H1 (cell line): ENCODE measurements around the gene UCP1. TPM values are rescaled to one million over a fixed set of nuclear protein-coding genes. Genes with fewer than 3 reads are reported as not detected.
A peak's percentile ranks its signal among the peaks of the same experiment; 100 is the strongest.

ENCODE experiments used
- CTCF ChIA-PET: fragments of 300-600 bp; sonication (Branson Sonifier 250); formaldehyde crosslinking; loops from one replicate; lab custom pipeline; 2021; ENCODE audit not compliant: partially characterized antibody; lab: Charles Lee
- POLR2A ChIA-PET: fragments of 300-600 bp; sonication (Branson Sonifier 250); formaldehyde crosslinking; loops from one replicate; lab custom pipeline; 2021; ENCODE audit warnings: inconsistent platforms; ENCODE audit not compliant: partially characterized antibody; lab: Charles Lee
- DNase-seq, 2 experiments: peaks; one replicate each; pipeline versions ENCODE4 v3.0.0 to v3.0.0-alpha.2; 2010 to 2022; ENCODE audit warnings: low spot score in 2 of 2, low read depth in 1 of 2, mixed read lengths in 1 of 2
- FAIRE-seq: peaks from 2 replicates; lab custom pipeline; 2011; peaks lifted over from hg19 to GRCh38; lab: Jason Lieb, UNC
- H2AFZ ChIP-seq: 2 replicates; pipeline ENCODE4 v1.8.1; 2012; ENCODE audit warnings: low read length, inconsistent platforms
- H2AK5ac ChIP-seq: 2 replicates; pipeline ENCODE4 v1.6.1; 2013; ENCODE audit warnings: low read depth, low read length
- H2BK120ac ChIP-seq: replicated peaks from 2 replicates; pipeline ENCODE3; 2013; ENCODE audit warnings: low read depth, low read length, inconsistent platforms
- H2BK12ac ChIP-seq: 2 replicates; pipeline ENCODE4 v1.6.1; 2013; ENCODE audit warnings: low read depth, low read length
- H2BK15ac ChIP-seq: 2 replicates; pipeline ENCODE4 v1.6.1; 2013; ENCODE audit warnings: low read length
- H2BK20ac ChIP-seq: 2 replicates; pipeline ENCODE4 v1.6.1; 2013; ENCODE audit warnings: low read length
- H2BK5ac ChIP-seq: 2 replicates; pipeline ENCODE4 v1.6.1; 2013; ENCODE audit warnings: low read depth, low read length
- H3K14ac ChIP-seq: 2 replicates; pipeline ENCODE4 v1.6.1; 2013; ENCODE audit warnings: inconsistent platforms; ENCODE audit not compliant: insufficient read length
- H3K18ac ChIP-seq: 2 replicates; pipeline ENCODE4 v1.6.1; 2013; ENCODE audit warnings: low read length; ENCODE audit errors: extremely low read depth
- H3K23ac ChIP-seq: 2 replicates; pipeline ENCODE4 v1.6.1; 2013; ENCODE audit warnings: inconsistent platforms; ENCODE audit not compliant: insufficient read length
- H3K23me2 ChIP-seq: 2 replicates; pipeline ENCODE4 v1.6.1; 2013; ENCODE audit warnings: low read depth, low read length
- H3K27ac ChIP-seq: 2 replicates; pipeline ENCODE4 v1.6.1; 2011; ENCODE audit warnings: low read depth, low read length, inconsistent platforms
- H3K27me3 ChIP-seq, 4 experiments: replicated peaks in 1 of 4; 1 replicate in 1 of 4; 2 replicates in 3 of 4; pipeline versions ENCODE4 v1.6.1 to v1.8.1; 2011 to 2013; ENCODE audit warnings: low read length in 3 of 4, mild to moderate bottlenecking in 3 of 4, inconsistent platforms in 2 of 4, mixed read lengths in 2 of 4, moderate library complexity in 1 of 4; ENCODE audit not compliant: control insufficient read depth in 3 of 4, insufficient read depth in 3 of 4; ENCODE audit errors: extremely low read depth in 1 of 4
- H3K36me3 ChIP-seq, 4 experiments: 2 replicates each; pipeline versions ENCODE4 v1.6.1 to v1.8.1; 2011 to 2013; ENCODE audit warnings: mild to moderate bottlenecking in 4 of 4, low read length in 3 of 4, moderate library complexity in 2 of 4, control low read depth in 1 of 4, inconsistent platforms in 1 of 4; ENCODE audit not compliant: insufficient read depth in 4 of 4, control insufficient read depth in 2 of 4
- H3K4ac ChIP-seq: replicated peaks from 2 replicates; pipeline ENCODE3; 2013; ENCODE audit warnings: low read length, low read depth, mixed read lengths, inconsistent platforms; ENCODE audit not compliant: insufficient read length
- H3K4me1 ChIP-seq, 4 experiments: replicated peaks in 1 of 4; 1 replicate in 1 of 4; 2 replicates in 3 of 4; pipeline versions ENCODE4 v1.6.1 to v1.8.1; 2011 to 2013; ENCODE audit warnings: low read length in 3 of 4, inconsistent platforms in 2 of 4, mixed read lengths in 1 of 4; ENCODE audit not compliant: insufficient read depth in 4 of 4, control insufficient read depth in 3 of 4
- H3K4me2 ChIP-seq, 2 experiments: 2 replicates each; pipeline versions ENCODE4 v1.6.1 to v1.8.1; 2011 to 2013; ENCODE audit warnings: low read depth in 2 of 2, low read length in 2 of 2, control low read depth in 1 of 2, inconsistent platforms in 1 of 2, mild to moderate bottlenecking in 1 of 2; ENCODE audit not compliant: insufficient read depth in 1 of 2
- H3K4me3 ChIP-seq, 4 experiments: fragments of 200-600, 300-600 bp in 1 of 4; sonication (generic), shearing (Covaris generic), sonication (Bioruptor Twin) in 1 of 4; 2 replicates each; pipeline versions ENCODE4 v1.5.1 to v1.8.1; 2011 to 2016; ENCODE audit warnings: low read length in 4 of 4, low read depth in 3 of 4, control low read depth in 2 of 4, inconsistent platforms in 2 of 4, mild to moderate bottlenecking in 2 of 4, mixed read lengths in 1 of 4, moderate library complexity in 1 of 4; ENCODE audit not compliant: insufficient read depth in 2 of 4; ENCODE audit errors: extremely low read depth in 1 of 4
- H3K56ac ChIP-seq: replicated peaks from 2 replicates; pipeline ENCODE3; 2013; ENCODE audit warnings: low read depth, mild to moderate bottlenecking, mixed read lengths, low read length, inconsistent platforms; ENCODE audit not compliant: insufficient read length
- H3K79me1 ChIP-seq: 2 replicates; pipeline ENCODE4 v1.6.1; 2013; ENCODE audit warnings: low read depth, low read length, control low read depth
- H3K79me2 ChIP-seq, 2 experiments: 2 replicates each; pipeline versions ENCODE4 v1.6.1 to v1.8.1; 2012 to 2013; ENCODE audit warnings: low read length in 2 of 2, mild to moderate bottlenecking in 2 of 2, inconsistent platforms in 1 of 2; ENCODE audit not compliant: insufficient read depth in 2 of 2, control insufficient read depth in 1 of 2
- H3K9ac ChIP-seq, 4 experiments: replicated peaks in 1 of 4; 1 replicate in 1 of 4; 2 replicates in 3 of 4; pipeline versions ENCODE4 v1.6.1 to v1.8.1; 2011 to 2013; ENCODE audit warnings: low read depth in 3 of 4, low read length in 3 of 4, control low read depth in 2 of 4, mild to moderate bottlenecking in 2 of 4, moderate library complexity in 2 of 4, inconsistent platforms in 1 of 4; ENCODE audit errors: extremely low read depth in 1 of 4
- H3K9me3 ChIP-seq, 2 experiments: 2 replicates each; pipeline versions ENCODE4 v1.6.1 to v1.8.1; 2012 to 2013; ENCODE audit warnings: mild to moderate bottlenecking in 2 of 2, moderate library complexity in 2 of 2, control low read depth in 1 of 2, inconsistent platforms in 1 of 2, low read depth in 1 of 2, low read length in 1 of 2, mixed read lengths in 1 of 2; ENCODE audit not compliant: insufficient read depth in 2 of 2
- H4K20me1 ChIP-seq, 2 experiments: replicated peaks in 1 of 2; 2 replicates each; pipeline versions ENCODE3 to v1.8.1; 2011 to 2013; ENCODE audit warnings: inconsistent platforms in 2 of 2, low read length in 2 of 2, mild to moderate bottlenecking in 1 of 2; ENCODE audit not compliant: insufficient read depth in 2 of 2, control insufficient read depth in 1 of 2
- H4K5ac ChIP-seq: 2 replicates; pipeline ENCODE4 v1.6.1; 2013; ENCODE audit warnings: low read length, low read depth, mixed read lengths, inconsistent platforms; ENCODE audit not compliant: insufficient read length
- H4K8ac ChIP-seq: 2 replicates; pipeline ENCODE4 v1.8.0; 2013; ENCODE audit warnings: mild to moderate bottlenecking, moderate library complexity, low read length, inconsistent platforms; ENCODE audit not compliant: insufficient read depth; ENCODE audit errors: extremely low read depth
- H4K91ac ChIP-seq: replicated peaks from 2 replicates; pipeline ENCODE3; 2013; ENCODE audit warnings: low read length, mixed read lengths, inconsistent platforms; ENCODE audit not compliant: insufficient read length
- ATF3 ChIP-seq: IDR thresholded peaks from 2 replicates; pipeline ENCODE4 v1.6.1; 2011; ENCODE audit warnings: low read depth, mild to moderate bottlenecking, low read length; ENCODE audit not compliant: insufficient read depth
- BACH1 ChIP-seq: IDR thresholded peaks from 2 replicates; pipeline ENCODE4 v1.6.1; 2012; ENCODE audit warnings: low read length, improper control_type of control experiment
- BRCA1 ChIP-seq: IDR thresholded peaks from 2 replicates; pipeline ENCODE4 v1.6.1; 2012; ENCODE audit warnings: low read depth, low read length, improper control_type of control experiment
- CREB1 ChIP-seq: IDR thresholded peaks from 2 replicates; pipeline ENCODE4 v1.6.1; 2012; ENCODE audit warnings: inconsistent platforms
- PHF8 ChIP-seq: fragments of 200-600 bp; sonication (generic); conservative IDR thresholded peaks from 2 replicates; pipeline ENCODE4 v1.7.1; 2012; ENCODE audit warnings: low read depth, mild to moderate bottlenecking, inconsistent platforms, low read length, moderate library complexity
- POU5F1 ChIP-seq: IDR thresholded peaks from 2 replicates; pipeline ENCODE4 v1.6.1; 2011; ENCODE audit warnings: low read depth, mild to moderate bottlenecking, low read length, moderate library complexity
- RXRA ChIP-seq: IDR thresholded peaks from 2 replicates; pipeline ENCODE4 v1.6.1; 2011; ENCODE audit warnings: low read depth, mild to moderate bottlenecking, low read length, moderate library complexity; ENCODE audit not compliant: insufficient read depth
- SIN3A ChIP-seq, 2 experiments: IDR thresholded peaks in 1 of 2; conservative IDR thresholded peaks in 1 of 2; 2 replicates each; pipeline ENCODE4 v1.6.1; 2011 to 2012; ENCODE audit warnings: low read length in 2 of 2, improper control_type of control experiment in 1 of 2, low read depth in 1 of 2, mild to moderate bottlenecking in 1 of 2
- SP4 ChIP-seq: IDR thresholded peaks from 2 replicates; pipeline ENCODE4 v1.6.1; 2012; ENCODE audit warnings: low read length, inconsistent platforms
- TAF1 ChIP-seq: IDR thresholded peaks from 2 replicates; pipeline ENCODE4 v1.6.1; 2011; ENCODE audit warnings: mild to moderate bottlenecking, low read depth, low read length
- YY1 ChIP-seq: IDR thresholded peaks from 2 replicates; pipeline ENCODE4 v1.6.1; 2011; ENCODE audit warnings: low read depth, mild to moderate bottlenecking, low read length
- WGBS, 2 experiments: shearing (Covaris generic) in 1 of 2; methylation state at CpG; one replicate each; pipeline versions ENCODE4 v1.1.6 to v1.1.7; 2013 to 2015; ENCODE audit warnings: low lambda C conversion rate in 2 of 2, mixed read lengths in 2 of 2, inconsistent platforms in 1 of 2, low coverage in 1 of 2, missing lambda C conversion rate in 1 of 2; ENCODE audit not compliant: insufficient replicate concordance in 2 of 2, insufficient coverage in 1 of 2, insufficient read length in 1 of 2; ENCODE audit errors: extremely low coverage in 1 of 2, missing lambda C conversion rate in 1 of 2; 5-methylcytosine and 5-hydroxymethylcytosine counted together
- polyA plus RNA-seq, 7 experiments: library from polyadenylated mRNA; depleted of rRNA in 3 of 7; stranded (reverse) in 5 of 7; unstranded in 2 of 7; fragments of >200 nt in 5 of 7; fragments of 200-250 nt in 2 of 7; gene quantifications; 1 replicate in 5 of 7; 2 replicates in 1 of 7; 4 replicates in 1 of 7; pipeline versions ENCODE4 v1.2.1 to v1.2.3, GENCODE V29; 2011 to 2013; ENCODE audit warnings: missing spikeins in 2 of 7, mixed read lengths in 2 of 7
- total RNA-seq: library from RNA; stranded (reverse); fragmentation: NEBNext Ultra II Directional; extraction: Animal tissue kit (Norgen Biotek cat#: 25700); gene quantifications from 2 replicates; pipeline ENCODE4 v1.2.1, GENCODE V29; 2021

The UCP1 gene
- total and polyA plus RNA-seq, 2 of the 8 experiments (the other 6 are each of a cell fraction or from before 2014, with no cell fraction given) = 0.20 to 0.44 TPM

GRCh38 chr4:140523857-140524742 lies 44.7 kb downstream of the UCP1 start, which contains the start of gene ELMOD2:
Gene ELMOD2, plus strand, starts transcription at chr4:140524168. Its CDS starts 1,261 bp downstream, at chr4:140525429.
- Histone ChIP-seq H4K20me1 (no peaks in the 10 kb centered on the region), H3K9me3 (no peaks in the 10 kb centered on the region), H2BK12ac (no peak within 1 kb of the TSS), H2BK15ac (no peak within 1 kb of the TSS), H3K14ac (no peak within 1 kb of the TSS), H3K56ac (no peak within 1 kb of the TSS), H3K27me3 (peaks cover 0 to 2% (median 0%) of the 10 kb centered on the region in 4 experiments; a peak in 3 of 7 replicates), H2BK120ac (no peak within 1 kb of the TSS), H3K36me3 (peaks cover 0 to 17% (median 5%) of the 10 kb centered on the region in 4 experiments; a peak in 3 of 8 replicates), H2AFZ (peak within 1 kb of the TSS; percentile 98), H3K4me1 (no peaks in the 10 kb centered on the region; a peak in 1 of 7 replicates), H3K4me2 (peak within 1 kb of the TSS; percentile 81 to 84), H3K18ac (peak within 1 kb of the TSS; percentile 51; the same call in 1 of the 2 replicates), H2BK5ac (peak within 1 kb of the TSS; percentile 26), H3K27ac (peak within 1 kb of the TSS; percentile 73; the same call in 1 of the 2 replicates), H3K79me1 (no peaks in the 10 kb centered on the region; the same call in 1 of the 2 replicates), H4K5ac (peak within 1 kb of the TSS; percentile 37), H4K8ac (peak within 1 kb of the TSS; percentile 97), H3K23me2 (no peaks in the 10 kb centered on the region), H4K91ac (no peak within 1 kb of the TSS), H2BK20ac (no peak within 1 kb of the TSS), H3K9ac (peak within 1 kb of the TSS; percentile 52 to 77 (median 68)), H2AK5ac (no peak within 1 kb of the TSS), H3K23ac (no peak within 1 kb of the TSS), H3K79me2 (peaks cover 0 to 14% of the 10 kb centered on the region in 2 experiments; a peak in 2 of 4 replicates), H3K4ac (no peak within 1 kb of the TSS), H3K4me3 (peak within 1 kb of the TSS; percentile 60 to 81 (median 77))
- POLR2A ChIA-PET = interaction anchor here (0.6 to 1.6 kb wide), 11 partner anchors 11 to 449 kb away, joined by 3 to 7 read pairs (median 3); partner anchors contain the start of gene SCOC
- peak; percentile 95 to 96 for DNase-seq
- WGBS, 2 experiments = 1% methylated on average over 61 of the region's 77 CpGs; no CpG with 5 or more reads in 1 of the 2 experiments
- CTCF ChIA-PET = interaction anchor here (0.6 to 1.7 kb wide), 17 partner anchors 12 to 326 kb away, joined by 3 to 5 read pairs (median 3); partner anchors contain the start of genes CLGN, MGAT4D, SCOC and UCP1
- FAIRE-seq = peak; percentile 58
- TF ChIP-seq BACH1 (no peak), SP4 (0 out of 2 replicates have a peak, but pooled peaks have one; percentile 29), PHF8 (peak; percentile 91), RXRA (no peak), SIN3A (conservative IDR thresholded peaks at IDR 0.05 in 1 of 2, IDR thresholded peaks at IDR 0.05 in 1 of 2; ENCODE audit: low read depth in 1 of 2, low read length in 2 of 2) (peak in 1 of 2 experiments; percentile 89; a peak in 2 of 4 replicates), YY1 (no peak), POU5F1 (no peak), TAF1 (peak; percentile 82), ATF3 (no peak), BRCA1 (no peak), CREB1 (no peak; the same call in none of the 2 replicates)
